ENCODE measurements around the gene ADTRP.
"Not testable (repeated sequence)": the region's sequence is repeated elsewhere in the genome, so short reads cannot be mapped to it uniquely, and the experiment has no call there.

Gene ADTRP

GRCh38 chr6:11803591-11803971 is 25.0 kb upstream of the ADTRP start:
- DNase-seq (ENCODE audit: low spot score): no peak

- DNase-seq (ENCODE audit: low spot score): no peak
Observed at GRCh38 chr6:11802886-11803590, 24.4 kb upstream of the ADTRP start.

- not testable (repeated sequence) for DNase-seq (ENCODE audit: low spot score)
Observed at GRCh38 chr6:11800531-11800930, 21.9 kb upstream of the ADTRP start.

- no peak for DNase-seq (ENCODE audit: low spot score)
Observed at GRCh38 chr6:11798538-11798937, 19.9 kb upstream of the ADTRP start.

- DNase-seq (ENCODE audit: low spot score): peak; percentile 23
Observed at GRCh38 chr6:11798096-11798495, 19.5 kb upstream of the ADTRP start.

- no peak for DNase-seq (ENCODE audit: low spot score)
Observed at GRCh38 chr6:11796829-11797228, 18.2 kb upstream of the ADTRP start.

GRCh38 chr6:11795403-11795802 is 16.8 kb upstream of the ADTRP start:
- no peak for DNase-seq (ENCODE audit: low spot score)

- DNase-seq (ENCODE audit: low spot score): no peak
Observed at GRCh38 chr6:11793277-11793676, 14.7 kb upstream of the ADTRP start.

GRCh38 chr6:11791354-11792107 is 12.9 kb upstream of the ADTRP start:
- DNase-seq (ENCODE audit: low spot score): no peak

GRCh38 chr6:11789744-11790143 is 11.1 kb upstream of the ADTRP start:
- DNase-seq (ENCODE audit: low spot score): no peak

- no peak for DNase-seq (ENCODE audit: low spot score)
Observed at GRCh38 chr6:11788043-11788442, 9.4 kb upstream of the ADTRP start.

GRCh38 chr6:11785774-11786579 is 7.4 kb upstream of the ADTRP start:
- DNase-seq (ENCODE audit: low spot score): no peak

GRCh38 chr6:11785415-11785773 is 6.8 kb upstream of the ADTRP start:
- no peak for DNase-seq (ENCODE audit: low spot score)

GRCh38 chr6:11784341-11784740 is 5.7 kb upstream of the ADTRP start:
- no peak for DNase-seq (ENCODE audit: low spot score)

- DNase-seq (ENCODE audit: low spot score): no peak
Observed at GRCh38 chr6:11783524-11784064, 5.0 kb upstream of the ADTRP start.

GRCh38 chr6:11782524-11782923 is 3.9 kb upstream of the ADTRP start:
- no peak for DNase-seq (ENCODE audit: low spot score)

- no peak for DNase-seq (ENCODE audit: low spot score)
Observed at GRCh38 chr6:11780097-11780428, 1.5 kb upstream of the ADTRP start.

GRCh38 chr6:11779329-11780096 is 910 bp upstream of the ADTRP start:
- DNase-seq (ENCODE audit: low spot score): no peak

- DNase-seq (ENCODE audit: low spot score): no peak
Observed at GRCh38 chr6:11778036-11778435, 567 bp downstream of the ADTRP start.

GRCh38 chr6:11775791-11776409 is 2.7 kb downstream of the ADTRP start:
- DNase-seq (ENCODE audit: low spot score): no peak

- DNase-seq (ENCODE audit: low spot score): no peak
Observed at GRCh38 chr6:11774426-11774825, 4.2 kb downstream of the ADTRP start.

- no peak for DNase-seq (ENCODE audit: low spot score)
Observed at GRCh38 chr6:11773581-11773980, 5.0 kb downstream of the ADTRP start.
